Duodenal mucosa (tissue), 2 donors: ENCODE measurements around the gene KLHDC10.
"Not testable (repeated sequence)": the region's sequence is repeated elsewhere in the genome, so short reads cannot be mapped to it uniquely, and the experiment has no call there.

Source experiments
- H3K27ac ChIP-seq: one replicate; pipeline ENCODE4 v1.7.0; 2013; ENCODE audit warnings: low read depth, low read length
- H3K27me3 ChIP-seq, 2 donors: one replicate each; pipeline ENCODE4 v1.7.0; 2013; ENCODE audit warnings: low read length in 2 of 2, control low read depth in 1 of 2; ENCODE audit not compliant: insufficient read depth in 2 of 2, control insufficient read depth in 1 of 2
- H3K36me3 ChIP-seq, 2 donors: one replicate each; pipeline ENCODE4 v1.7.0; 2013; ENCODE audit warnings: low read length in 2 of 2, control low read depth in 1 of 2; ENCODE audit not compliant: insufficient read depth in 2 of 2, control insufficient read depth in 1 of 2
- H3K4me1 ChIP-seq, 2 donors: one replicate each; pipeline ENCODE4 v1.7.0; 2013; ENCODE audit warnings: low read length in 2 of 2, control low read depth in 1 of 2; ENCODE audit not compliant: insufficient read depth in 2 of 2, control insufficient read depth in 1 of 2
- H3K4me3 ChIP-seq, 2 donors: one replicate each; pipeline ENCODE4 v1.7.0; 2013; ENCODE audit warnings: low read length in 2 of 2, low read depth in 1 of 2
- H3K9ac ChIP-seq, 2 donors: one replicate each; pipeline ENCODE4 v1.7.0; 2013; ENCODE audit warnings: low read length in 2 of 2, low read depth in 1 of 2
- H3K9me3 ChIP-seq, 2 donors: one replicate each; pipeline ENCODE4 v1.7.0; 2013; ENCODE audit warnings: low read length in 2 of 2, control low read depth in 1 of 2; ENCODE audit not compliant: control insufficient read depth in 1 of 2

KLHDC10 gene

DNA sequence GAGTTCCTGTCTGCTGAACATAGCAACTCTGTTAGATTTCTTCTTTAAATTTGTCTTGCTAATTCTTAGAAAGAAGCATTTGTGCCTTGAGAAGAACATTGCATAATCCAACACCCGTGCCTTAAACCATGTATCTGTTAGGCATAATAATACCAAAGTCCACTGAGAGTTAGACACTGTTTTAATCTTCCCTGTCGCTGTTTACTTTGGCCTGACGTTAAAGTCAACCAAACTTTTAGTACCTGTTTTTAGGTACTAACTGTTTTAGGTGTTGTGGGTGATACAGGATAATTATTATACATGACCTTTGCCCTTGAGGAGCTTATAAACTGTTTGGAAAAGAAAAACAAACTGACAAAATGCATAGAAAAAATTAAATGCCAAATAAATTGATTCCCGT lies 43.6 kb downstream of the KLHDC10 start:
- no peaks in the 10 kb centered on the region for H3K36me3 ChIP-seq
- no peaks in the 10 kb centered on the region for H3K9me3 ChIP-seq
- peaks cover 23 to 30% of the 10 kb centered on the region in 2 donors for H3K4me1 ChIP-seq
- H3K27me3 ChIP-seq, result no peaks in the 10 kb centered on the region
- no peak overlapping the region for H3K9ac ChIP-seq
- peak overlapping the region in 1 of 2 donors; percentile 26 for H3K4me3 ChIP-seq
- H3K27ac ChIP-seq, result peak overlapping the region; percentile 36

DNA sequence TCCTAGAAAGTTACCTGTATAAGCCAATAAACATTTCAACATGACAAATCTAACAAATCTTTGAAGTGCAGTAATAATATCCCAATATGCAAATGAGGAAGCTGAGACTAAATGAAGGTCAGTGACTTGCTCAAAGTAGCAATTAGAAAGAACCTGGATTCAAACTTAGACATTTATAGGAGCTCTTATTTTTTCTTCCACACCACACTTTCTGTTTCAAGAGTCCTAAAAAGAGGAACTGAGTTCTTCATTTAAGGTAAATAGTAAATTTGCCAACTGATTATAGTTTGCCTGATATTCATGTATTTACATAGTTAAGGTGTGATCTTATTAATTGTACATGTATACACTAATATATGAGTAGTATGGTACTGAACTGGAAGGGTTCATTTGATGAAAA lies 44.0 kb downstream of the KLHDC10 start:
- Histone ChIP-seq H3K36me3 (no peaks in the 10 kb centered on the region), H3K4me1 (peaks cover 23 to 30% of the 10 kb centered on the region in 2 donors), H3K9me3 (no peaks in the 10 kb centered on the region), H3K27me3 (no peaks in the 10 kb centered on the region), H3K27ac (no peak overlapping the region), H3K4me3 (no peak overlapping the region), H3K9ac (no peak overlapping the region)

DNA sequence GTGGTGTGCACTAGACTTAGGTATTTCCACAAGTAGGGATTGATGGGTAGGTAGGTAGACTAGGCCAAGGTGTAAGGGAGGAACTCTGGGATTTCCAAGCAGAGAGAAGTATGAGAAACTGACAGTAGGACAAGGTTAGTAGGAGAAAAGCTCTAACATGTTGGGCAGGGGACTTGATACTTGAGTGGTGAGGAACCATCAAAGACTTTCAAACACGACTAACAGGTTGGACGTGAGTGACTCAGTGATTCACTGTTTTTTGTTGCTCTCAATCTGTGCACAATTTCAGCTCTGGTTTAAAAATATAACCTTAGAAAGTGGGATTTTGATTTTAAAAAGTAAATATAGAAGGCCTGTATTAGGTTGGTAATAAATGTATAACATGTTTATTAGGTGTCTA lies 44.4 kb downstream of the KLHDC10 start:
- Histone ChIP-seq H3K36me3 (no peaks in the 10 kb centered on the region), H3K9me3 (no peaks in the 10 kb centered on the region), H3K4me3 (no peak overlapping the region), H3K9ac (no peak overlapping the region), H3K27me3 (no peaks in the 10 kb centered on the region), H3K4me1 (peaks cover 23 to 30% of the 10 kb centered on the region in 2 donors), H3K27ac (no peak overlapping the region)

DNA sequence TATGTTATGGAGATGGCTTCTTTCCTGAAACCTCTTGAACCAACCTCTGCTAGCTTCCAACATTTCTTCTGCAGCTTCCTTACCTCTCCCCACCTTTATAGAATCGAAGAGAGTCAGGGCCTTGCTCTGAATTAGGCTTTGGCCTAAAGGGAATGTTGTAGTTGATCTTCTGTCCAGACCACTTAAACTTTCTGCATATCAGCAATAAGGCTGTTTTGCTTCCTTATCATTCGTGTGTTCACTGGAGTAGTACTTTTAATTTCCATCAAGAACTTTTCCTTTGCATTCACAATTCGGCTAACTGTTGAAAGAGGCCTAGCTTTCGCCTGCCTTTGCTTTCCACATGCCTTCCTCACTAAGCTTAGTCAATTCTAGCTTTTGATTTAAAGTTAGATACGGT lies 48.0 kb downstream of the KLHDC10 start:
- no peak overlapping the region for H3K9ac ChIP-seq
- peaks cover 16 to 20% of the 10 kb centered on the region in 2 donors for H3K36me3 ChIP-seq

DNA sequence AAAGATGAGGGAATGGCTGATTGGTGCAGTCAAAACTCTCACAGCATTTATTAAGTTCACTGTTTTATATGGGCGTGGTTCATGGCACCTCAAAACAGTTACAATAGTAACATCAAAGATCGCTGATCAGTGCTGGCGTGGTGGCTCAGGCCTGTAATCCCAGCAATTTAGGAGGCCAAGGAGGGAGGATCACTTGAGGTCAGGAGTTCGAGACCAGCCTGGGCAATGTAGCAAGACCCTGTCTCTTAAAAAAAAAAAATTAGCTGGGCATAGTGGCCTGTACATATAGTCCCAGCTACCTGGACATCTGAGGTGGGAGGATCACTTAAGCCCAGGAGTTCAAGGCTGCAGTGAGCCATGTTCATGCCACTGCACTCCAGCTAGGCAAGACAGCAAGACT lies 48.5 kb downstream of the KLHDC10 start:
- H3K4me1 ChIP-seq, result peaks cover 14 to 16% of the 10 kb centered on the region in 2 donors
- H3K27ac ChIP-seq, result no peak overlapping the region
- no peaks in the 10 kb centered on the region for H3K27me3 ChIP-seq
- no peak overlapping the region for H3K9ac ChIP-seq
- H3K36me3 ChIP-seq, result peaks cover 16 to 20% of the 10 kb centered on the region in 2 donors
- no peaks in the 10 kb centered on the region for H3K9me3 ChIP-seq
- H3K4me3 ChIP-seq, result no peak overlapping the region

More for the DNA sequence above, 48.0 kb downstream of the KLHDC10 start:
- Histone ChIP-seq H3K4me3 (no peak overlapping the region), H3K9me3 (no peaks in the 10 kb centered on the region), H3K4me1 (peaks cover 17 to 19% of the 10 kb centered on the region in 2 donors), H3K27me3 (no peaks in the 10 kb centered on the region), H3K27ac (no peak overlapping the region)

DNA sequence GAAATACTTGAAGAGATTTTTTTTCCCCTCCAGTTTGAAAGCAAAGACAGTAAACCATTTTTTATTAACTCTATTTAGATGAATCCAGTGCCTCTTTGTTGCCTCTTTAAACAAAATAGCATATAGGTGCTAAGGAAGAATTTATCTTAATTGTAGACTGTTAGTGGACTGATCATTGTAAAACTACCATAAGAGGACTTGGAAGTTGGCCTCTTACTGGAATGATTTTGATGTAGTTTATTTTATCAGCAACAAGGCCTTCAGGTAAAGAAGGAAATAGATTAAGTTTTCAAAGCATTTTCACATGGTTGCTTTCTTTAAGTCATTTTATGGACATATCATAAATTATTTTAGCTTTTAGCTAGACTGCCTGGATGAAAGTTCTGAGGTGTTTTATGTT lies 53.2 kb downstream of the KLHDC10 start:
- H3K36me3 ChIP-seq, result peaks cover 16 to 41% of the 10 kb centered on the region in 2 donors
- no peak overlapping the region for H3K9ac ChIP-seq
- no peaks in the 10 kb centered on the region for H3K9me3 ChIP-seq

DNA sequence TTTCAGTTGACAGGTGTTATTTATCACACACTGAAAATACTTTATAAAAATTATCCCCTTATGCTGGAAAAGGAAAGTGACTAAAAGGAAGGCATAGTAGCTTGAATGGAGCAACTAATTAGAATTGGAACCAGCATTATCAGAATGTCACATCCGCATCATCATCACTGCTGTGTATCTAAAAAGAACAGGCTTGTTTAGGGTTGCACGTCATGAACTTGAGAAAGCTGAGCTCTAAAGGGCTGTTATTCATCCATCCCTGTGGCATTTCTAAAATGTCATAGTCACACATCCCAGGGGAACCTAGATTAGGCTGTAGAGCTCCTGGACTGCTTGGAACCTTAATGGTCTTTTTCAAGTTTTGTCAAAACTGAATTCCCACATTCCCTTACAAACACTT lies 54.4 kb downstream of the KLHDC10 start:
- no peak overlapping the region for H3K27ac ChIP-seq
- H3K4me1 ChIP-seq, result peaks cover 18 to 20% of the 10 kb centered on the region in 2 donors
- H3K9me3 ChIP-seq, result no peaks in the 10 kb centered on the region
- H3K36me3 ChIP-seq, result peaks cover 16 to 50% of the 10 kb centered on the region in 2 donors
- H3K27me3 ChIP-seq, result no peaks in the 10 kb centered on the region
- no peak overlapping the region for H3K4me3 ChIP-seq
- no peak overlapping the region for H3K9ac ChIP-seq

More for the DNA sequence above, 53.2 kb downstream of the KLHDC10 start:
- Histone ChIP-seq H3K27me3 (no peaks in the 10 kb centered on the region), H3K4me1 (peaks cover 18 to 20% of the 10 kb centered on the region in 2 donors), H3K27ac (no peak overlapping the region), H3K4me3 (no peak overlapping the region)

DNA sequence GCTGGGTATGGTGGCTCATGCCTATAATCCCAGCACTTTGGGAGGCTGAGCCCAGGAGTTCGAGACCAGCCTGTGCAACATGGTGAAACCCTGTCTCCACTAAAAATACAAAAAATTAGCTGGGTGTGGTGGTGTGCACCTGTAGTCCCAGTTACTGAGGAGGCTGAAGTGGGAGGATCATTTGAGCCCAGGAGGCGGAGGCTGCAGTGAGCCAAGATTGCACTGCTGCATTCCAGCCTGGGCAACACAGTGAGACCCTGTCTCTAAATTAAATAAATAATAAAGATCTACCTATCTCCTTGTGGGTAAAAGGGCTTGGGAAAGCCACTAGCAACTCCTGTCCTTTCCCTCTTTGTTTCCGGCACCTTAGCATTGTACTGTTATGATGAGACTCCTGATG lies 56.5 kb downstream of the KLHDC10 start:
- peaks cover 17 to 58% of the 10 kb centered on the region in 2 donors for H3K36me3 ChIP-seq
- not testable (repeated sequence) for H3K9me3 ChIP-seq, H3K27ac ChIP-seq, H3K9ac ChIP-seq, H3K27me3 ChIP-seq, H3K4me3 ChIP-seq
- peaks cover 18 to 20% of the 10 kb centered on the region in 2 donors for H3K4me1 ChIP-seq

DNA sequence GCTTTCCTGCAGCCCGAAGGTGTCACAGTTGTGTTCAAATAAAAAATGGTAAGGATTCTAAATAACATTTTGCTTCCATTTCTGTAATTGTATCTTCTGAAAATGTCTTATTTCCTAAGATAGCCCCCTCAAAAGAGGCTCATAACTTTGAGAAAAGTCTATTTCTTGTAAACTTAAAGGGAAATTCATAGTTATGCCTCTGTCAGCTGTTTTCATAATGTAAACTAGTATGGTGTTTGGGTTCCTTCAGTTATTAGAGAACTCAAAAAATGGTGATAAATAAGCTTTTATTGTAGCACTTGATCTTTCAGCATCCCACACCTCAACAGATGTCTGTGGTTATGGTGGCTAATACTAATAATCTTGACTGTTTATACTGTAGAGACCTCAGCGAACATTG lies 57.1 kb downstream of the KLHDC10 start:
- no peak overlapping the region for H3K27ac ChIP-seq
- no peak overlapping the region for H3K9ac ChIP-seq
- H3K4me3 ChIP-seq, result no peak overlapping the region
- peaks cover 12 to 57% of the 10 kb centered on the region in 2 donors for H3K36me3 ChIP-seq
- peaks cover 18 to 20% of the 10 kb centered on the region in 2 donors for H3K4me1 ChIP-seq
- no peaks in the 10 kb centered on the region for H3K9me3 ChIP-seq
- H3K27me3 ChIP-seq, result no peaks in the 10 kb centered on the region

DNA sequence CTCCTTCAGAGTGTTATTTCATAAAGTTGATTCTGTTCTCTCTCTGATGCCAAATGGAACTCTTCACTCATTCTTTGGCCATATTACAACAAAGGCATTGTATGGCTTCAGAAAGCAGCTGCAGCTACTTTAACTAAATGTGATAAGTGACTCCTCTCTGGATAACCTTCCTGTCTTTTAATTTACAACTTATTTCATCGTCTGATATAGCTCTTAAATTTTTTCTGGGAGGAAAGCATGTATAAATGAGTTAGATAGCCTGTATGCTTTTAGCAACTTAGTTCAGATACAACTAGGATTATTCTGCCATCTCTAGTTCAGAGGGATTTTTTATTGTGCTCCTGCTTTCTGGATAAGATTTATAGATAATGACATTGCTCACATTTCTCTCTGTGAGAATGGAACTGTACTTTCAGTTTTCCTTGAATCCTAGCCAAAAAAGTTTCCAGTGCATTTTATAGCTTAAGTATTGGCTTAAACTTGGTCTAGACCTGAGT lies 57.5 kb downstream of the KLHDC10 start:
- Histone ChIP-seq H3K9me3 (no peaks in the 10 kb centered on the region), H3K4me1 (peaks cover 14 to 20% of the 10 kb centered on the region in 2 donors), H3K9ac (no peak overlapping the region), H3K27ac (no peak overlapping the region), H3K27me3 (no peaks in the 10 kb centered on the region), H3K36me3 (peaks cover 12 to 54% of the 10 kb centered on the region in 2 donors), H3K4me3 (no peak overlapping the region)

DNA sequence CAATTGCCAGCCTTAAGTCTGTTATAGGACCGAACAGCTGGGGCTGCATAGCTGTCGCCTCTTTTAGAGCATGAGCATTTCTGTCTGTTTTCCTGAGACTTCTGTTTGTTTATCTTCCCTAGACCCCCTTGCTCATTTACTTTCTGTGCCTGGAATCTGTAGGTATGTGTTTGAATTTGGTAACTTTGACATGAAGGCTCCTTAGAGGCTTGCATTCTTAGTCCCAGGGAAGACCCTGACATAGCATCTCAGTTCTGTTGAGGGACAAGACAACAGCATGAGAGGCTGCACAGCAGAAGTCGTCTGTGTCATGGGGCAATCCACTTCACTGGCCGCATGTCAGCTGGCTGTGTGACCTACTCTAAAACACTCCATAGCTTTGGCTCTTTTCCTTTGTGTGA lies 58.7 kb downstream of the KLHDC10 start:
- Histone ChIP-seq H3K4me3 (no peak overlapping the region), H3K9ac (no peak overlapping the region), H3K4me1 (peaks cover 13 to 15% of the 10 kb centered on the region in 2 donors), H3K27me3 (no peaks in the 10 kb centered on the region), H3K9me3 (no peaks in the 10 kb centered on the region), H3K36me3 (peaks cover 13 to 54% of the 10 kb centered on the region in 2 donors), H3K27ac (no peak overlapping the region)
